GM12891 (cell line): Measurements from ENCODE around the gene ZPBP. TPM values are rescaled to one million over a fixed set of nuclear protein-coding genes. Genes with fewer than 3 reads are reported as not detected.
A peak's percentile ranks its signal among the peaks of the same experiment; 100 is the strongest.

Experiments
- DNase-seq: peaks from one replicate; pipeline ENCODE4 v3.0.0; 2011; ENCODE audit warnings: low spot score; ENCODE audit not compliant: insufficient read length
- FAIRE-seq: peaks from 2 replicates; lab custom pipeline; 2011; peaks lifted over from hg19 to GRCh38; lab: Jason Lieb, UNC
- PAX5 ChIP-seq: IDR thresholded peaks from 2 replicates; pipeline ENCODE4 v1.6.1; 2011; ENCODE audit warnings: low read length, moderate library complexity, mild to moderate bottlenecking; ENCODE audit not compliant: insufficient read depth, severe bottlenecking
- POLR2A ChIP-seq: IDR thresholded peaks from 2 replicates; pipeline ENCODE4 v1.6.1; 2011; ENCODE audit warnings: low read depth, low read length, control low read depth
- POLR2AphosphoS5 ChIP-seq: IDR thresholded peaks from 2 replicates; pipeline ENCODE4 v1.6.1; 2011; ENCODE audit warnings: low read depth, low read length, control low read depth
- POU2F2 ChIP-seq: IDR thresholded peaks from 2 replicates; pipeline ENCODE4 v1.6.1; 2011; ENCODE audit warnings: low read depth, mild to moderate bottlenecking, control low read depth, low read length, moderate library complexity
- SPI1 ChIP-seq: IDR thresholded peaks from 2 replicates; pipeline ENCODE4 v1.6.1; 2011; ENCODE audit warnings: low read depth, low read length, control low read depth
- TAF1 ChIP-seq: IDR thresholded peaks from 2 replicates; pipeline ENCODE4 v1.6.1; 2011; ENCODE audit warnings: low read depth, low read length, control low read depth
- polyA plus RNA-seq: library from polyadenylated mRNA; unstranded; fragments of >200 nt; gene quantifications from one replicate; pipeline ENCODE4 v1.2.1, GENCODE V29; 2012; ENCODE audit warnings: low read depth, missing spikeins, inconsistent platforms; ENCODE audit not compliant: missing spikeins

Gene ZPBP
- polyA plus RNA-seq, result not detected

GRCh38 chr7:50092579-50093491 is at the start of gene ZPBP:
Gene ZPBP, minus strand, starts transcription at chr7:50093246. Its CDS starts 52 bp downstream, at chr7:50093194.
- peak; percentile 95 for FAIRE-seq
- peak; percentile 33 for DNase-seq
- no peak for TF ChIP-seq PAX5
- TF ChIP-seq TAF1, result peak; percentile 57; the same call in 1 of the 2 replicates
- peak; percentile 69; the same call in 1 of the 2 replicates for TF ChIP-seq POU2F2

GRCh38 chr7:50142425-50143017 is 49.5 kb upstream of the ZPBP start:
- no peak for TF ChIP-seq POLR2AphosphoS5
- no peak for TF ChIP-seq POU2F2
- TF ChIP-seq POLR2A, result no peak
- TF ChIP-seq SPI1, result no peak
- no peak for TF ChIP-seq TAF1
- TF ChIP-seq PAX5, result no peak
- FAIRE-seq (peak; percentile 60), DNase-seq (no peak)

GRCh38 chr7:50141854-50142253 is 48.8 kb upstream of the ZPBP start:
- DNase-seq (no peak), FAIRE-seq (no peak)
- TF ChIP-seq POU2F2, result no peak
- no peak for TF ChIP-seq POLR2A
- no peak for TF ChIP-seq PAX5

GRCh38 chr7:50141131-50141530 is 48.1 kb upstream of the ZPBP start:
- FAIRE-seq (no peak), DNase-seq (no peak)
- TF ChIP-seq POU2F2, result no peak
- no peak for TF ChIP-seq SPI1
- TF ChIP-seq POLR2AphosphoS5, result no peak
- TF ChIP-seq TAF1, result no peak
- no peak for TF ChIP-seq POLR2A
- TF ChIP-seq PAX5, result no peak

GRCh38 chr7:50140688-50141087 is 47.6 kb upstream of the ZPBP start:
- FAIRE-seq (no peak), DNase-seq (no peak)
- TF ChIP-seq POU2F2 (no peak), TAF1 (no peak)

- no peak for FAIRE-seq
- TF ChIP-seq PAX5, result no peak
- TF ChIP-seq POLR2AphosphoS5, result no peak
- TF ChIP-seq POLR2A, result no peak
- no peak for TF ChIP-seq SPI1
- TF ChIP-seq TAF1, result no peak
- TF ChIP-seq POU2F2, result no peak
- no peak for DNase-seq
Observed at GRCh38 chr7:50138101-50138500, 45.1 kb upstream of the ZPBP start.

GRCh38 chr7:50125766-50126165 is 32.7 kb upstream of the ZPBP start:
- TF ChIP-seq TAF1, result no peak
- TF ChIP-seq POU2F2, result no peak
- no peak for TF ChIP-seq POLR2AphosphoS5
- FAIRE-seq (no peak), DNase-seq (no peak)

GRCh38 chr7:50121286-50121685 is 28.2 kb upstream of the ZPBP start:
- TF ChIP-seq SPI1 (peak; percentile 60), POLR2AphosphoS5 (no peak)
- DNase-seq (no peak), FAIRE-seq (peak; percentile 85)

GRCh38 chr7:50119815-50120637 is 27.0 kb upstream of the ZPBP start:
- no peak for DNase-seq
- TF ChIP-seq SPI1 (no peak), POLR2AphosphoS5 (peak; percentile 83), POLR2A (peak; percentile 92), PAX5 (no peak)
- peak; percentile 84 for FAIRE-seq

GRCh38 chr7:50112250-50112649 is 19.2 kb upstream of the ZPBP start:
- DNase-seq, result no peak
- no peak for FAIRE-seq
- no peak for TF ChIP-seq TAF1
- TF ChIP-seq POLR2A, result no peak
- TF ChIP-seq SPI1, result no peak
- TF ChIP-seq PAX5, result no peak
